SK-N-MC (cell line): ENCODE results near the gene HOXA9.
A peak's percentile ranks its signal among the peaks of the same experiment; 100 is the strongest.

Source experiments
- DNase-seq: peaks from one replicate; pipeline ENCODE4 v3.0.0-alpha.2; 2011; ENCODE audit warnings: low read depth, low spot score
- H3K27ac ChIP-seq: fragments of 200-600 bp; sonication (generic); 2 replicates; pipeline ENCODE4 v1.5.1; 2016; ENCODE audit warnings: mixed run types
- H3K36me3 ChIP-seq: fragments of 200-600 bp; sonication (generic); 2 replicates; pipeline ENCODE4 v1.6.1; 2017; ENCODE audit warnings: antibody characterized with exemption, low read length, mixed read lengths; ENCODE audit not compliant: insufficient read depth
- H3K4me3 ChIP-seq: fragments of 200-600 bp; sonication (generic); 2 replicates; pipeline ENCODE4 v1.5.1; 2016
- H3K9ac ChIP-seq: fragments of 200-600 bp; sonication (generic); 2 replicates; pipeline ENCODE4 v1.8.0; 2017; ENCODE audit warnings: mixed run types, mixed read lengths; ENCODE audit not compliant: insufficient read length
- H3K9me3 ChIP-seq: fragments of 200-600 bp; sonication (generic); 2 replicates; pipeline ENCODE4 v1.6.1; 2017; ENCODE audit warnings: low read depth, mild to moderate bottlenecking, antibody characterized with exemption, low read length, moderate library complexity, mixed read lengths
- EZH2 ChIP-seq: fragments of 200-600 bp; sonication (generic); IDR thresholded peaks from one replicate; pipeline ENCODE4 v1.6.1; 2017; ENCODE audit warnings: antibody characterized with exemption
- FOXP2 ChIP-seq: optimal IDR thresholded peaks from 2 replicates; pipeline ENCODE3; 2011; ENCODE audit warnings: mild to moderate bottlenecking, moderate library complexity; ENCODE audit not compliant: insufficient read depth; ENCODE audit errors: extremely low read length, control extremely low read depth
- POLR2AphosphoS5 ChIP-seq: IDR thresholded peaks from 2 replicates; pipeline ENCODE4 v1.6.1; 2012; ENCODE audit warnings: mild to moderate bottlenecking, low read depth, low read length, borderline replicate concordance

HOXA9 gene

GRCh38 chr7:27209933-27210440 is 44.6 kb upstream of the HOXA9 start:
- Histone ChIP-seq H3K9ac (no peak overlapping the region), H3K4me3 (no peak overlapping the region), H3K9me3 (no peaks in the 10 kb centered on the region), H3K27ac (no peak overlapping the region), H3K36me3 (no peaks in the 10 kb centered on the region)
- TF ChIP-seq FOXP2 (no peak), EZH2 (no peak), POLR2AphosphoS5 (no peak)
- DNase-seq, result no peak

- no peaks in the 10 kb centered on the region for H3K9me3 ChIP-seq
- TF ChIP-seq EZH2 (no peak), FOXP2 (no peak), POLR2AphosphoS5 (no peak)
- DNase-seq, result no peak
- H3K4me3 ChIP-seq, result no peak overlapping the region
- no peaks in the 10 kb centered on the region for H3K36me3 ChIP-seq
- H3K9ac ChIP-seq, result no peak overlapping the region
- H3K27ac ChIP-seq, result no peak overlapping the region
Observed at GRCh38 chr7:27208998-27209397, 43.7 kb upstream of the HOXA9 start.

- no peak for DNase-seq
- TF ChIP-seq FOXP2, result no peak
- no peak overlapping the region for H3K9ac ChIP-seq
- no peaks in the 10 kb centered on the region for H3K36me3 ChIP-seq
- H3K4me3 ChIP-seq, result no peak overlapping the region
- no peak overlapping the region for H3K27ac ChIP-seq
- no peaks in the 10 kb centered on the region for H3K9me3 ChIP-seq
Observed at GRCh38 chr7:27207348-27207985, 42.1 kb upstream of the HOXA9 start.

DNA sequence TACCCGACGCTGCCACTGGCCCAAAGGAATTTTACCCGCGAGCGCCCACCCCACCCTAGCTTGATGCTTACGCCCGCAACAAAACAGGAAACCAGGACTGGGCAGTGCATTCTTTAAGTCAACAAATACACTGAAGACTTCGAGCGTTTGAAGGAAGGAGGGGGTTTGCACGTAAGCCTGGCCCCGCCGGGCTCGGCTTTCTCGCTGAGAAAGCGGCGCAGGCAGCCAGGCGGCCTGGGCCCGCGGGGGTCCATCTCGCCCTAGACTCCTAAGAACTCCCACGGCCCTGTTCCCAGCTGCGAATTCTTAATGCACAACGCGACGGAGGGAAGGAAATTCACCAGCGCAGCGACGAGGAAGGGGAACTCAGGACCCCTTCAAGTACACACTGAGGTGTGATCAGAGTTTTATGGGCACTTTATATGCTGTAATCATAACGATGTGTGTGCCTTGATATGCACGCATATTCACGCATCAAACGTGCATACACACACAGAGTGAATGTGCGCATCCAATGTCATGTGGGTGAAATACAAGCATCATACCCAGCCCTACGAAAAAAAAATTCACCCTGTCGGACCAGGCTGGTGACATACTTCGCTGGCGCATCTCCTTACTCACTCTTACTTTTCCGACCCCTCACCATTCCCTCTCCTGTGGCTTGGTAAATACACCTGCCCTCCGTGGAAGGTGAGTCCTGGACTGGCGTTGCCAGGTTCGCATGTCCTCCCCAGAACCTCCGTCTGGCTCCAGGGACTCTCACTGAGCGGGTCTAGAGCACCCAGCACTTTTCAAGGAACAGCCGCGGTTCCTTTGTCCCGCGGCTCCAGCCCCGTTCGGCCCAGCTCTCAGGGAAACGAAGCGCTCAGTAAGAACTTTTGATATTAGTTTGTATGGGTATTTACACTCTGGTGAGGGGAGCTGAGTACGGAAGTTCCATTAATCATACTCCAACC is 40.3 kb upstream of the HOXA9 start:
- H3K4me3 ChIP-seq, result peak overlapping the region; percentile 47; the same call in 1 of the 2 replicates
- H3K27ac ChIP-seq, result no peak overlapping the region
- no peak for TF ChIP-seq EZH2
- TF ChIP-seq POLR2AphosphoS5, result no peak
- no peak for TF ChIP-seq FOXP2
- H3K36me3 ChIP-seq, result no peaks in the 10 kb centered on the region
- no peak overlapping the region for H3K9ac ChIP-seq
- DNase-seq, result no peak
- H3K9me3 ChIP-seq, result no peaks in the 10 kb centered on the region

GRCh38 chr7:27204851-27205322 is 39.5 kb upstream of the HOXA9 start:
- no peaks in the 10 kb centered on the region for H3K9me3 ChIP-seq
- H3K4me3 ChIP-seq, result peak overlapping the region; percentile 47; the same call in 1 of the 2 replicates
- no peaks in the 10 kb centered on the region for H3K36me3 ChIP-seq
- no peak for TF ChIP-seq POLR2AphosphoS5
- no peak for TF ChIP-seq EZH2
- TF ChIP-seq FOXP2, result no peak
- DNase-seq, result no peak
- no peak overlapping the region for H3K27ac ChIP-seq
- H3K9ac ChIP-seq, result no peak overlapping the region

DNA sequence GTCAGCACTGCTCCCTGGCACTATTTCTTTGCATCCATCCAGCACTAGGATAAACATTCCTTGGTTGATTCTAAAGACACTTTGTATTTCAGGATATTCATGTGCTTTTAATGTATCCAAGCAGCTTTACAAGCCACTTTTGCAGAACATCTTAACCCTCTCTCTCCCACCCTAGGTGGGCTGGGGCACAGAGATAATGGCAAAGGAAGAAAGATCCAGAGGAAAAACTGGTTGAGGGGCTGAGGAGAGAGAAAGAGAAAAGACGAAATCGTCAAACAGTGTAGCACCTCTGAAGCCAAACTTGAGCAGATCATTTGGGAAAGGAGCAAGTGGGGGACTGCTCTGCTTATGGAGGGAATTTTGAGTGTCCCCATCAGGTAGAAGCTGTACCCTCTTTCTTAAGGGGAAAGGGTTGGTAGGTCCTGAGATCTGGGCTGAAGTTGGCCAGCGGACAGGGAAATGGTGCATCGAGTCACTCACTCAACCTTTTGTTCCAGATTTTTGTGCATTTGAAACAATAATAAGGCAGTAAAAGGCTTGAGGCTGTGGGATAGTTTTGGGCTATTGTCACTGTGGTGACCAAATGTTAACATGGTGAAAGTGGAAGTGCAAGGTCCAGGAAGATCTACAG is 38.7 kb upstream of the HOXA9 start:
- DNase-seq, result no peak
- H3K4me3 ChIP-seq, result no peak overlapping the region
- H3K9me3 ChIP-seq, result no peaks in the 10 kb centered on the region
- no peak overlapping the region for H3K27ac ChIP-seq
- H3K36me3 ChIP-seq, result no peaks in the 10 kb centered on the region
- no peak overlapping the region for H3K9ac ChIP-seq
- TF ChIP-seq POLR2AphosphoS5 (no peak), EZH2 (no peak), FOXP2 (no peak)

GRCh38 chr7:27203365-27203953 is 38.1 kb upstream of the HOXA9 start:
- DNase-seq, result no peak
- no peak overlapping the region for H3K4me3 ChIP-seq
- no peak overlapping the region for H3K27ac ChIP-seq
- no peak overlapping the region for H3K9ac ChIP-seq
- TF ChIP-seq EZH2 (no peak), POLR2AphosphoS5 (no peak), FOXP2 (no peak)
- no peaks in the 10 kb centered on the region for H3K9me3 ChIP-seq
- no peaks in the 10 kb centered on the region for H3K36me3 ChIP-seq

DNA sequence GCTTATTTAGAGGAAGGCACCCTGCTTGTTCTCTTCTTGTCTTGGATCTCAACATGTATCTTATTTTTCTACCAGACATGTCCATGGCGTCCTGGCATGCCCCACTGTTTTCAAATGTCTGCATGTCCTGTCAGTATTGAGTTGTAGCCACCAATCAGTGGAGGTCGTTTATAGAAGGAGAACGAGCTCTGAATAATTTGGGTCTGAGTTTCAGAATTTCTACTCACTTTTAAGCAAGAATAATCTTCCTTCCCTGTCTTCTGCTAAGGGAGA is 37.5 kb upstream of the HOXA9 start:
- Histone ChIP-seq H3K4me3 (no peak overlapping the region), H3K27ac (no peak overlapping the region), H3K9me3 (no peaks in the 10 kb centered on the region), H3K36me3 (no peaks in the 10 kb centered on the region), H3K9ac (no peak overlapping the region)
- DNase-seq, result no peak
- no peak for TF ChIP-seq FOXP2
- no peak for TF ChIP-seq POLR2AphosphoS5
- TF ChIP-seq EZH2, result no peak
